ENCODE measurements around the gene SEPTIN12. TPM values are rescaled to one million over a fixed set of nuclear protein-coding genes. Genes with fewer than 3 reads are reported as not detected.
A peak's percentile ranks its signal among the peaks of the same experiment; 100 is the strongest.

SEPTIN12 gene
- total and polyA plus RNA-seq, 2 of the 4 experiments (the other 2 are of a cell fraction) = not detected

DNA sequence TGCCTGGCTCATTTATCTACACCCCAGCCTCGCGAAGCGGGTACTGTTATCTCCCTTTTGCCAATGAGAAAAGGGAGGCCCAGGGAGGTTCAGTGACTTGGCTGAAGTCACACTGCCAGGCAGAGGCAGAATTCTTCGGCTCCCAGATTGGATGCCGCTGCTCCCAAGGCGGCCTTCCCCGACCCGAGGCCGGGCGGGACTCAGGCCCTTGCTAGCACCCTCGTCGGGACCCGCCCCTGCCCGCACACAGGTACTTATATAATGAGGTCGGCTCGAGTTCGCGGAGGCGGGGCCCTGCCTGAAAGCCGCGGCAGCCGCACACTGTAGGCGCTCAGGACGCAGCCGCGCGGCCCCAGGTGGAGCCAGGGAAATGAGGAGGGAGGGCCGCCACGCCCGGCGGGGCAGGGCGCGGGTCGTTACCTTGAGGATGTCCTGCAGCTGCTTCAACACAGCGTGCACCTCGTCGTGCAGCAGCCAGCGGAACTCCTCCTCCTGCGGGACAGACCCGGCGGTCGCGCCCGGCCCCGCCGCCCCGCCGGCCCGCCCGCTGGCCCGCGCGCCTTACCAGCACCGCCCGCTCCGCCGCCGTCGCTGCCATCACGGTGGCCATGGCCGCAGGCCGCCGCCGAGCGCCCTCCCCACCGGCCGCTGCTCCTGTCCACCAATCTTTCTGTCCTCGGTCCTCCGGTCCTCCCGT is 14.0 kb upstream of the SEPTIN12 start, which contains the start of gene ROGDI:
TSS of gene ROGDI (minus strand) at position 672 of the 697 bp plus-strand sequence. CDS start at position 610, 62 bp downstream.
- Histone ChIP-seq H3K79me1 (ENCODE audit: low read depth in 1 of 2, low read length in 2 of 2) (peaks cover 0 to 7% of the 10 kb centered on the region in 2 experiments; a peak in 1 of 4 replicates), H2BK20ac (ENCODE audit: low read depth, low read length) (no peak within 1 kb of the TSS), H2BK15ac (ENCODE audit: low read depth, low read length) (no peak within 1 kb of the TSS), H2BK5ac (ENCODE audit: low read depth, low read length, poor library complexity, severe bottlenecking) (peak within 1 kb of the TSS; percentile 81), H4K91ac (ENCODE audit: insufficient read depth, low read depth, low read length) (no peak within 1 kb of the TSS; the same call in 1 of the 2 replicates), H3K18ac (ENCODE audit: low read depth, low read length) (no peak within 1 kb of the TSS), H3K9me1 (ENCODE audit: insufficient read depth, low read length) (no peaks in the 10 kb centered on the region), H2BK120ac (ENCODE audit: low read depth, low read length) (peak within 1 kb of the TSS; percentile 62; the same call in 1 of the 2 replicates), H3K4me1 (ENCODE audit: control insufficient read depth, insufficient read depth, low read length) (peaks cover 5% of the 10 kb centered on the region; the same call in 1 of the 2 replicates), H3K4me3 (ENCODE audit: insufficient read depth, low read depth, low read length) (peak within 1 kb of the TSS; percentile 94), H4K5ac (ENCODE audit: low read depth, low read length) (0 out of 2 replicates have a peak within 1 kb of the TSS, but pooled peaks have one; percentile 31), H3K4ac (ENCODE audit: low read depth, low read length) (peak within 1 kb of the TSS; percentile 90), H3K9me3 (ENCODE audit: control insufficient read depth, insufficient read depth, low read length) (no peaks in the 10 kb centered on the region), H3K36me3 (ENCODE audit: control insufficient read depth, insufficient read depth, low read length) (peaks cover 23% of the 10 kb centered on the region), H2AFZ (replicated peaks; ENCODE audit: low read length, poor library complexity) (peak within 1 kb of the TSS; percentile 97), H2AK9ac (replicated peaks; ENCODE audit: low read depth, low read length, poor library complexity) (peak within 1 kb of the TSS; percentile 91), H4K8ac (ENCODE audit: low read depth in 2 of 2, low read length in 2 of 2) (peak within 1 kb of the TSS; percentile 79 to 84; a peak in 3 of 4 replicates), H3K14ac (replicated peaks; ENCODE audit: low read depth, low read length) (peak within 1 kb of the TSS; percentile 50; the same call in 1 of the 2 replicates), H3K27me3 (ENCODE audit: control insufficient read depth, insufficient read depth, low read length) (no peaks in the 10 kb centered on the region), H3K56ac (ENCODE audit: extremely low read depth, insufficient read depth, low read length) (no peak within 1 kb of the TSS), H3K27ac (ENCODE audit: insufficient read depth, low read length) (peak within 1 kb of the TSS; percentile 59), H3K9ac (ENCODE audit: low read depth, low read length) (peak within 1 kb of the TSS; percentile 57), H3K23ac (ENCODE audit: low read depth, low read length) (peak within 1 kb of the TSS; percentile 69), H2AK5ac (ENCODE audit: low read depth, low read length) (no peak within 1 kb of the TSS), H4K20me1 (ENCODE audit: insufficient read depth, low read length) (no peaks in the 10 kb centered on the region; the same call in 1 of the 2 replicates), H3K4me2 (ENCODE audit: low read depth, low read length) (peak within 1 kb of the TSS; percentile 86)
- ChIA-PET CTCF (no interaction called here), POLR2A (ENCODE audit: unreplicated experiment) (interaction anchor here (0.5 to 0.6 kb wide), 4 partner anchors 45 to 205 kb away, joined by 3 to 5 read pairs (median 4); no protein-coding TSS in a partner anchor)
- intact Hi-C loops (cut with micrococcal nuclease) (loop anchor here (2.0 to 5.0 kb wide), 2 partner anchors 35 to 155 kb away; partner anchors contain the start of gene ZNF500), in situ Hi-C loops (cut with MboI; ENCODE audit: low sequenced_read_pairs) (no loop called here), dilution Hi-C loops (cut with HindIII; ENCODE audit: low sequenced_read_pairs, unreplicated experiment) (no loop called here)
- no TSS peak for BruUV-seq (replicated peaks)
- ATAC-seq (ENCODE audit: low read depth) (peak; percentile 30), DNase-seq (peak; percentile 12)
- 1% methylated on average over 50 of the region's 70 CpGs; no CpG with 5 or more reads in 1 of the 2 experiments for WGBS, 2 experiments (ENCODE audit: extremely low coverage in 2 of 2, insufficient read length in 1 of 2)
- TF ChIP-seq BHLHE40 (IDR thresholded peaks at IDR 0.05; ENCODE audit: low read depth, low read length) = no peak
- TF ChIP-seq RAD21 (IDR thresholded peaks at IDR 0.05; ENCODE audit: low read length) = no peak
- TF ChIP-seq, protein P1, sequence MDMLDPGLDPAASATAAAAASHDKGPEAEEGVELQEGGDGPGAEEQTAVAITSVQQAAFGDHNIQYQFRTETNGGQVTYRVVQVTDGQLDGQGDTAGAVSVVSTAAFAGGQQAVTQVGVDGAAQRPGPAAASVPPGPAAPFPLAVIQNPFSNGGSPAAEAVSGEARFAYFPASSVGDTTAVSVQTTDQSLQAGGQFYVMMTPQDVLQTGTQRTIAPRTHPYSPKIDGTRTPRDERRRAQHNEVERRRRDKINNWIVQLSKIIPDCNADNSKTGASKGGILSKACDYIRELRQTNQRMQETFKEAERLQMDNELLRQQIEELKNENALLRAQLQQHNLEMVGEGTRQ (IDR thresholded peaks at IDR 0.05; ENCODE audit: low read depth, low read length) = no peak
- TF ChIP-seq, protein P2, sequence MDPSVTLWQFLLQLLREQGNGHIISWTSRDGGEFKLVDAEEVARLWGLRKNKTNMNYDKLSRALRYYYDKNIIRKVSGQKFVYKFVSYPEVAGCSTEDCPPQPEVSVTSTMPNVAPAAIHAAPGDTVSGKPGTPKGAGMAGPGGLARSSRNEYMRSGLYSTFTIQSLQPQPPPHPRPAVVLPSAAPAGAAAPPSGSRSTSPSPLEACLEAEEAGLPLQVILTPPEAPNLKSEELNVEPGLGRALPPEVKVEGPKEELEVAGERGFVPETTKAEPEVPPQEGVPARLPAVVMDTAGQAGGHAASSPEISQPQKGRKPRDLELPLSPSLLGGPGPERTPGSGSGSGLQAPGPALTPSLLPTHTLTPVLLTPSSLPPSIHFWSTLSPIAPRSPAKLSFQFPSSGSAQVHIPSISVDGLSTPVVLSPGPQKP (IDR thresholded peaks at IDR 0.05; ENCODE audit: borderline replicate concordance, low read depth, low read length) = no peak
- TF ChIP-seq SMC3 (IDR thresholded peaks at IDR 0.05; ENCODE audit: low read depth, low read length) = no peak
- TF ChIP-seq MAFK (IDR thresholded peaks at IDR 0.05; ENCODE audit: low read depth, low read length) = no peak
- TF ChIP-seq RCOR1 (IDR thresholded peaks at IDR 0.05; ENCODE audit: insufficient replicate concordance, low read length) = no peak
- no peak for TF ChIP-seq CEBPB (IDR thresholded peaks at IDR 0.05; ENCODE audit: low read depth, low read length)
- no peak for TF ChIP-seq CHD1 (IDR thresholded peaks at IDR 0.05; ENCODE audit: low read depth, low read length)
- TF ChIP-seq MAZ (IDR thresholded peaks at IDR 0.05; ENCODE audit: borderline replicate concordance, low read depth, low read length) = no peak
- TF ChIP-seq NFE2L2 (IDR thresholded peaks at IDR 0.05; ENCODE audit: low read depth, low read length) = no peak
- TF ChIP-seq FOS (IDR thresholded peaks at IDR 0.05; ENCODE audit: low read depth, low read length) = no peak
- TF ChIP-seq POLR2A (IDR thresholded peaks at IDR 0.05; ENCODE audit: low read depth, low read length) = no peak
- no peak for TF ChIP-seq RFX5 (IDR thresholded peaks at IDR 0.05; ENCODE audit: low read depth, low read length)
- no peak for TF ChIP-seq MXI1 (IDR thresholded peaks at IDR 0.05; ENCODE audit: borderline replicate concordance, low read depth, low read length)

Measured in IMR-90 (cell line).